Activated CD4-positive, alpha-beta T cell treated with anti-CD3 and anti-CD28 coated beads, Interleukin-2, Interleukin-4, amounts not matched to agents 100 ng/mL and 50 ng/mL, durations not matched to agents 16 hours and 8 hours (primary cell): ENCODE results near the gene ANGPTL5.
A peak's percentile ranks its signal among the peaks of the same experiment; 100 is the strongest.
"Not testable (repeated sequence)": the region's sequence is repeated elsewhere in the genome, so short reads cannot be mapped to it uniquely, and the experiment has no call there.

Source experiments
- DNase-seq: peaks from one replicate; pipeline ENCODE4 v3.0.0-alpha.2; 2020; ENCODE audit warnings: low spot score

Gene ANGPTL5

DNA sequence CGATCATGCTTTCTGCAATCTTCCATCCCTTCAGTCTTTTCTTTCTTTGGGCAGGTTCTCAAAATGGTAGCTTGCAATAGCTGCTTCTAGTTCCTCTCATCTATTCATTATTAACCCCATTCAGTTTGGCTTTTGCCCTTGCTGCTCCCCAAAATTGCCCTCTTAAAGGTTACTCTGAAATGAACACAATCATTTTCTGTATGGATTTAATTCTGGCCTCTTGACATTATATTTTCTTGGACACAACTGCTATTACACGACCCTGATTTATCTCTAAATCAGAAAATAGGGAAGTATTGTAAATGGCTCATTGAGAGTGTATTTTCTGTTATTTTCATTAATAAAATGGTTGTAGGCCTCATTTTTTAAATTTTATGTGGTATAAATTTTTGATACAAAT, at the start of gene ANGPTL5:
Gene ANGPTL5, minus strand, starts transcription at position 101 of the 400 bp plus-strand sequence. CDS start 8,613 bp downstream, outside the sequence.
- DNase-seq = no peak

DNA sequence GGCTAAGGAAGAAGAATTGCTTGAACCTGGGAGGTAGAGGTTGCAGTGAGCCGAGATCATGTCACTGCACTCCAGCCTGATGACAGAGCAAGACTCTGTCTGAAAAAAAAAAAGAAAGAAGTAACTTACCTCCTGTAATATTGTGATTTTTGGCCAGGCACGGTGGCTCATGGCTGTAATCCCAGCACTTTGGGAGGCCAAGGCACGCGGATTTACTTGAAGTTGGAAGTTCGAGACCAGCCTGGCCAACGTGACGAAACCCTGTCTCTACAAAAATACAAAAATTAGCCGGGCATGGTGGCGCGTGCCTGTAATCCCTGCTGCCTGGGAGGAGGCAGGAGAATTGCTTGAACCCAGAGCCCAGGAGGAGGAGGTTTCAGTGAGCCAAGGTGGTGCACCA, 47.9 kb upstream of the ANGPTL5 start:
- DNase-seq = not testable (repeated sequence)

DNA sequence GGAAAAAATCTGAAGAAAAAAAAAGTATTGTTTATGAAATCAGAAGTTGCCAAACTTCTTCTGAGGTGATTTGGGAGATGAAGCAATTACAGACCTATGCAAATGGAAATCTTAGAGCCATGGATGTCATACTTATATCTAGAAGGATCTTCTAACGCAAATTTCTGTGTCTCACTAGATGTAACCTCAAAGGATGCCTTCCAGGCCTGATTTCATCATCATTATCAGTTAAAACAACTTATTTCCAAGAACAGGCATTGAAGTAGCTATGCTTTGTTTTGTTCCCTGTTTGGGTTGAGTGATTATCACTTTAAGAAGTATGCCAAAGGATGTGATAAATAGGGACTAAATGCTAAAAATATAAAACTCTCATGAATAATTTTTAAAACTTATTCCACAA, 43.9 kb upstream of the ANGPTL5 start:
- DNase-seq = no peak

DNA sequence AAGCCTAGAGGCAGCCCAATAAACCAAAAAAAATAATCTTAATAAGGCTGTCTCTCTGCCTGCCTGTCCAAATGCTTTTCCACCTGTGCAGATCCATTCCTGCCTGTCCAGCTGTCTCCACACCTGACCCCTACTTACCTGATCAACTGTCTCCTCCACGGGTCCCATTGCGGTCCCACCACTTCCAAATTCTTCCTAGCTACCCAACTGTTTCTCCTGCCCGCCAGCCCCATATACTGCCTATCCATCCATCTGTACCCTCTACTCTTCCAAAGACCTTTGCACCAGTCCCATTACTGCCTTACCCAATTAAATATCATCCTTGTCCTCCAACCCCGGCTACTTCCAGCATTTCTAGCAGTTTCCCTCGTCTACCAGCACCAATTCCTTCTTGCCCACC, 39.4 kb upstream of the ANGPTL5 start:
- no peak for DNase-seq

DNA sequence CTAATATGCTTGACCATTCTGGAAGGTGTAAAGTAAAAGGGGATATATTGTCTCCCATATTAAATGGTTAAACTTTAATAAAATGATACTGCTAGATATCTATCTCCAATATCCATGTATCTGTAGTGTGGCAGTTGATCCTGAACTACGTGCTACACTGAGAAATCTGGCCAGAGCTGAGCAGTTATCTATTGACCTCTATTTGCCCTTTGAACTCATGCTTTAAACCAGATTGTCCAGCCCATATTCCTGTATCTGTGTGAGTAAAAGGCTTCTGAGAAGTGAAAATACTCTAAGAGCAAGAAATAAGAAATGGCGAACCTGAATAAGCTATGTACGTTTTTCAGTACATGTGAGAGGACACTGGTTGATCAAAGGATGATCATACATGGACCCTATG, 39.0 kb upstream of the ANGPTL5 start:
- DNase-seq = no peak

DNA sequence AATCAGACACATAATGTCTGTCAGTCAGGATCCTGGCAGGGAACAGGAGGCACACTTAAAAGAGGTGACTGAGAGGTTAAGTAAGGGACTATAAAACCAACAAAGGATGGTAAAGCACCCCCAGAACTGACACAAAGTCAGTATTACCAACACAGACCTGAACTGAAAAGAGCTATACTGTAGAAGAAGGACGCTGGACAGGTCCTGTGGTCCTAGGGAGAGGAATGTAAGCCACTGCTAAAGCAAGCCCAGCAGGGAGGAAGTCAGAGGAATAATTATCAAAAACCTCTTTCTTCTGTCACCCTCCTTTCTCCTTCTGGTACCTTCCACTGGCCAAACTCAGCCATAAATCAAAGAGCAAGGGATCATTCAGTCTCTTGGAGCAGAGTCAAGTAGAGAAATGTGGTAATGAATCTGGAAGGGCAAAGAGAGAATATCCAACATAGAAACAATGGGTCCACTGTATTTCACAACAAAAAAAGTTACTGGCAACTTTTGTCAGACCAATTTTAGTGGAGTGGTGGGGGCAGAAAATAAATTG, 33.4 kb upstream of the ANGPTL5 start:
- DNase-seq = no peak

DNA sequence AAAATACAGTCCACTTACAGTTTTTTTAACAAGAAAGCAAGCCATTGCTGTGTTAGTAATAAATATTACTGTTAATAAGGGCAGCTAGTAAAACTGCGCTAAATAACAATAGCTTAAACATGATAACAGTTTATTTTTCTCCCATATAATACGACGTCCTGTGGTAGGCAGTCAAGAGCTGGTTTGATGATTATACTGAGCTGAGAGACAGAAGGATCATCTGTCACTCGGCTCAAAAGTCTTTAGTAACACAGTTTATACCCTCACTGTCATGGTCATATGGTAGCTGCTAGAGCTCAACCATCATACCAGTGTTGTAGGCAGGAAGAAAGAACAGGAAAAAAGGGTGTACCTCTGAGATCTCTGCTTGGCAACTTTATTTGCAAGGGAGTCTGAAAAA, 29.1 kb upstream of the ANGPTL5 start:
- DNase-seq = no peak

DNA sequence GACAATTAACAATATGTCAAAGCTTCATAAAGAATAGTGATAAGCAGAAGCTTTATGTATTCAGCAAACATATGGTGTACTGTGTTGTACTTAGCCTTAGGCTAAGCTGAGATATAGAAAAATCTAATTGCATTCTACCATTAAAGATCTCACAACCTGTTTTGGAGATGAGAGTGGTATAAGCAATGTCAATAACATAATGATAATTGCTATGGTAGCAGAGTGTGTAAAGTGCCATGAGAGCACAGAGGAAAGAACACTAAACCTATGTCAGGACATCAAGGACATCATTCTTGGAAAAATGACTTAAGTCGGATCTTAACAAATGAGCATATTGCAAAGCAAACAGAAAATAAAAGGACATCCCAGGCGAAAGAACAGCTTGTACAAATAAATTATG, 28.6 kb upstream of the ANGPTL5 start:
- no peak for DNase-seq

DNA sequence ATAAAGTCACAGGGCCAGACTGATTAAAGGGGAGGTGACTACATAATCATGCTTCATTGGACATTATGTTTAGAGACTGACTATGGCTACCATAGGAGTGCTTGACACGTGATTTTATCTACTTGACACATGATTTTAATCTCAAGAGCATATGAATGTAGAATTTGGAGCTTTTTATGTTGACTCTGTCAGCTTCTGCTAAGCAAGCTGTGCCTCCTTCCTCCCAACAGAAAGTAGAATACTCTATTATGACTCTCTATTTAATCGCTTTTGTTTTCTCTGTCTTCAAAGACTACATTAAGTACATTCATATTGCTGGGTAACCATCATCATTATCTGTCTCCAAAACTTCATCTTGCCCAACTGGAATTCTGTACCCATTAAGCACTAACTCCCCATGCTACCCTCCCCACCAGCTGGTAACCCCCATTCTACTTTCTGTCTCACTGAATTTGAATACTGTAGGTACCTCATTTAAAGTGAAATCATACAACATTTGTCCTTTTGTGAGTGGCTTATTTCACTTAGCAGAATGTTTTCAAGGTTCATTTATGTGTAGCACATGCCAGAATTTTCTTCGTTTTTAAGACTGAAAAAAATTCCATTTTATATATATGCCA, 24.7 kb upstream of the ANGPTL5 start:
- no peak for DNase-seq

DNA sequence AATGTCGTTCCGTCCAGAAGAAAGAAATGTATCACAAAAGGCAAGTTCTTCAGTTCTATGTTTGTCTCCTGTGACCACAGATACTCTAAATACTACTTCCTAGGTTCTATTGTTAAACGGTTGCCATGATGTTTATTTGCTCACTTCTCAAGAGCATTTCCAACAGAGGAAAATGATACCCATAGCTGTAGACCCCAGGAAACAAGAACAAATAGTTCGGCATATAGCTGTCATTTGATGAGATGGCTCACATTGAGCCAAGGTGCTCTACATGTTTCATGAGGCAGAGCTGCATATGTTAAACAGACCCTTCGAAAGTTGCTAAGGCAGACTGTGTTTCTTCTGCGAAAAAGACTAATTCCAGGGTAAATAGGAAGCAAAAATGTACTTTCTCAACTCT, 15.4 kb upstream of the ANGPTL5 start:
- DNase-seq = no peak

DNA sequence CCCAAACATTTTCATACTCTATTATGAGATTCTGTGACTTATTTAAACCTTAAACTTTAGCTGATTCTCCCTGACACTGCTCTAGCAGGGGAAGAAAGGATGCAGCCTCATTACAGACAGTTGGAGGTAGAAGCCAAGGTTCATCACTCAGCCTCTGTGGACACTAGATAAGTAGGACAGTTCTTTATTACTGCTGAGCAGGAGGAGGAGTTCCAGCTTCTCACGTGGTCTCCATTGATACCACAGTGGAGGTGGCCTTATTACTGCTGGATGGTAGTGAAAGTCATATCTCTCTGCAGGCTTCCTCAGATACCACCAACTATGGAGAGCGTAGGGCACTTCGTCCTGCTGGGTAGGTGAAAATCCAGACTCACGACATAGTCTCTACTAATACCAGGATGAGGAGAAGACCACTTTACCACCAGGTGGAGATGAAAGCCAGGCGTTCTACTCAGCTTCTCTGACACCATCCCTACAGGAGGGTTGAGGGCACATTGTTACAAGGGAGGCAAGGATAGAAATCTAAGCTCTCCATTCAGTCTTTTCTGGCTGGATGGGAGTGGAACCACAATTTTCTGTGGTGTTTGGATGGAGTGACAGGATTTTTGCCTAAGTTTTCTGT, 13.1 kb upstream of the ANGPTL5 start:
- no peak for DNase-seq

DNA sequence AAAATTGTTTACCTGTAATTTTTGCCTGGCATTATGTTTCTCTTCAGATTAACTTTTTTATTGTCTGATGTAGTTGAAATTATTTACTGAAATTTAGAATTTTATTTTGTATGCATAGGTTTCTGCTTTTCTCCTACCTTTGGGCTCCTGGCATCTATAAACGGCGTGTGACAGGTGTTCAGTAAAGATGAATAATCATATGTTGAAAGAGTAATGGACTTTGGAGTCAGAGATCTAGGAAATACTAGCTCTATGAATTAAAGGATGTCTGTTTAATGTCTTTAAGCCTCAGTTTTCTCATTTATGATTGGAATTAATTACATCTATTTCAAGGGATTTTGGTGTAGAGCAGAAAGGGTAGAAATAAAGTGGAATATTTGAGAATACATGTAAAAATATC, 7.2 kb upstream of the ANGPTL5 start:
- no peak for DNase-seq

DNA sequence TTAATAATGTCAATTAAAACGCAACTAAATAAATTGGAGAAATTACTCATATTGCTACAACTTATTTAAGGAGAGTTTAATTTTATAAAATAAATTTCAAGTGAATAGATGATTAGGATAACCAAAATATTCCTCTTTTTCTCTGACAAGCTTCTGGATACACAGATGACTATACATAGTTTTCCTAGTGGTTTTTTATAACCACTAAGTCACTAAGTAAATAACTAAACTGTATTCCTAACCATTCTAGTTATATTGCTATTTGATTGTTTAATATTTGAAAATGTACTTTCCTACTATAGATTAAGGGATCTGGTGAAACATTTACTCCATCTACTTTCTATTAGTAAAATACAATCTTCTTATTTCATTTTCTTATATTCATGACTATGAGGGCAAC, 4.7 kb upstream of the ANGPTL5 start:
- DNase-seq = no peak

DNA sequence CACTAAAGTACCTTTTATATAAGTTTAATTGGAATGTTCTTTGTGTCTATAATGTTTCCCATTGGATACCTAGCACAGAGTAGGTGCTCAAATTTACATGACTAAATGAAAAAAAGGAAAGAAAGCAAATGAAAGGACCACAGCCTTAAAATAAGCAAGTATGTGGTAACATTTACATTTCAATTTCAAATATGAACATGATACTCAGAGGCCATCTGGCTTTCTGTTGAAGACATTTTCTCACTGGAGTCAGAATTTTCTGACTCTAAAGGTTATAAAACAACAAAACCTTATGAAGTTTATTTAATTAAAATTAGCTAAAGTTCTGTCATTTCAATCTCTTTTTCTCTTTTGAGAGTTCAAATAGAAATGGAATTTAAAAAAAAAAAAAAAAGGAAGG, 904 bp upstream of the ANGPTL5 start:
- no peak for DNase-seq

DNA sequence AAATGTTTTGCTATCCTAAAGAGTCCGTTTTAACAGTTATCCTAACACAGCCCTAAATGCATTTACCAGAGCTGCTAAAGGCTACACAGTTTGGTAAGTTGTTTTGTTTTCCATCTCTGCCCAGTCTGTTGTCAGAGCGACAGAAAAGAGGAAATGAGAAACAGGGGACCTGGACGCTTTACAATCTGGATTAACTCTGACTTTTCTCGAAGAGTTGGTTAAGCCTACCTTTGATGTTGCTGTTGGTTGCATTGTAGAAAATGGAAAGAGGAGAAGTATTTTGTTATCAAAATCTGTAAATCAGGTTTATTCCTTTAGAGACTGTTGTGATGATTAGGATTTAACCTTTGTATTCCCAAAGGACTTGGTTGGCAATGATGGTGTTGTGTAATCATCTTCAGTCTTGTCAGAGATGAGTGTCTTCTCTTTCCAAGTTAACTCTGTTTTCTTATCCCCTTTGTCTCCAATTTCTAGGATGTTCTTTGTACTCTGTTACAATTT, 481 bp downstream of the ANGPTL5 start:
- no peak for DNase-seq

DNA sequence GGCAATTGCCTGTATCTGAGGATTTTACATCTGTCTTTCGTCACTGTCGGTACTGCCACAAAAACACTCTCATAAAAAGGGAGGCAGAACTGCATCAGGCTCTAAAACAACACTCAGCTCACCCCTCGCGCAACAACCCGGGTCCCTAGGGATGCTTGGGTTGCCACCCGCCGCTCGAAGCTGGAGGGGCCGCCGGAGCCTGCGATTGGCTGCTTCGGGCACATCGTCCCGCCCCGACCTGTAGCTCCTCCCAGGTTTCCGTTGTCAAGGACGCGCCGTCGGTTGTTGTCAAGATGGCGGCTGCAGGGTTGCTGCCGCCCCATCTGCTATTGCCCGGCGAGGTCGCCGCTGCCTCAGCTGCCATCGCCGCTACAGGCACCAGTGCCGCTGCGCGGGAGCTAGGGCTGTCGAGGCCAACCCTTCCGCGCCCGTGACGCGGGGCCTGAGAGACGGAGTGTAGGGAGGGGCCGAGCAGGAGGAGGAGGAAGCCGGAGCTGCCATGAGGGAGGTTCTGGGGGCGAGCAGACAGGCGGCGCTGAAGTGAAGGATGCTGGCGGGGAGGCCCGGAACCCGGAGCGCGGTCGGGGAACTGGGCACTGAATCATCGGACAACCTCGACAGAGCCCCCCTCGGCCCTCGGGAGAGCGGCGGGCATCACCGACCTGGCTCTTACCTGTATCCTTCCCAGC, 1.4 kb downstream of the ANGPTL5 start, which contains the start of gene CEP126:
Gene CEP126, plus strand, starts transcription at position 273 of the 689 bp plus-strand sequence. Its CDS starts 275 bp downstream, at position 548.
- DNase-seq = peak; percentile 94

DNA sequence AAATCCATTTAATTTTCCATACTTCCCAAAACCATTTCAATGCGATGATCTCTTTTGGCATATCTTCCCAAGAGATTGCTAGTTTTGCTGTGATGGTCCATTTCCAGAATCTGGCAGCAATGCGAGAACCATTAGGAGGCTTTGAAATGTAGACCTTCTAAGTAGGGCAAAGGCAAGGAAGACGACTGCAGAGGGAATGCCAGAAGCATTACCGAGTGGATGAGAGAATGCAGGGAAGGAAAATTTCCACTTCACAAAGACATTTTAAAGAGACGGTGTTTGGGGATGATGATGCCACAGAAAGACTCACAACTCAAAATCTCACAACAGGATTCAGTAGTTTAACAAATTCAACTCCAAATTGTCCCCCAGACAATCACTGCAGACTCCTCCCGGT, 2.0 kb downstream of the ANGPTL5 start:
- no peak for DNase-seq

DNA sequence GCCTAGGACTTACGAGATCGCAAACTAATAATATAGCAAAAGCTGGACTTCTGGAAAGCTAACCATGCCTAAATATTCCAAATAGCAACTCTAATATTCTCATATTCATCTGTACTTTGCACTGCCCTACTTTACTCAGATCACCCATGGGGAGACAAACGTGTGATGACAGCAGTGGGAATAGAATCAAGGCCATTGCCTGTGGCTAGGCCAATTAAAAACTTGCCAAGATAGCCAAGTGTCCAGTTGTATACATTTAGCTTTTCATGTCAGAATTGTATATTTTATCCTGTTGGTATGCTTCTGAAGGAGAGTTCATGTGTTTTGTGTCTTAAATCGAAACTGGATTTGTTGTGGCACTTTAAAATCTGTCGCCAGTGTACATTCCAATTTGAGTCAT, 2.7 kb downstream of the ANGPTL5 start:
- no peak for DNase-seq

DNA sequence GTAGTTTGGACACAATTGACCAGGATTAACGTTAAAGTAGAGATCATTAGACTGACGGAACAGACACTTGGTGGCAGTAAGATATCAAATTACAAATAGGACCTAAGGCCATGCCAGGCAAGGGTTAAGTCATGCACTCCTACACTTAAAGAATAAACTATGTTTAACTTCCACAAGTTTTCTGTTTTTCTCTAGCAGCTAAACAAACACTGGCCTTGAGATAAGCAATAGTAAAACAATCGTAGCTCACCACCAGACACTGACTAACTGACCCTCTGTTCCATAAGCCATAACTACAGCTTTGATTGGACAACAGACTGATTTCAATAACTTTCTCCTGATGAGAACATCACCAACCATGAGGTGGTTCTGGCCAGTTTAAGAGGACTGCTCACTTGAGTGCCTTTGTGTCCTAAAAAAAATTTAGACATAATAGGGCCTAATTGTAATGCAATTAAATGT, 3.5 kb downstream of the ANGPTL5 start:
- no peak for DNase-seq

DNA sequence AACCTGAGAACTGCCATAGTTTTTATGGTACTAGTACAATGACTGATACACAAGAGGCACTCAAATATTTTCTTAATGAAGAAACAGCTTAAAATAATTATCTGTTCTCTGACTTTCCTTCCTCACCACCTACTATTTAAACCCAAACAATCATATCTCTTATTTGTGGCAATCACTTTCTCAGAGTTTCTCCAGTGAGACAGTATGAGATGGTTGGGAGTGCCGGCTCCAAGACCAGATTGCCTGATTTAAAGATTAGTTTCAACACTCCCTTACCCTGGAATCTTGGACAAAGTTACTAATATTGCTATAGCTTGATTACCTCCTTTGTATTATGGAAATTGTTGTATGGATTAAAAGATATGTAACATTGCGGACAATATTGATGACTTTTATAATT, 7.2 kb downstream of the ANGPTL5 start:
- no peak for DNase-seq

DNA sequence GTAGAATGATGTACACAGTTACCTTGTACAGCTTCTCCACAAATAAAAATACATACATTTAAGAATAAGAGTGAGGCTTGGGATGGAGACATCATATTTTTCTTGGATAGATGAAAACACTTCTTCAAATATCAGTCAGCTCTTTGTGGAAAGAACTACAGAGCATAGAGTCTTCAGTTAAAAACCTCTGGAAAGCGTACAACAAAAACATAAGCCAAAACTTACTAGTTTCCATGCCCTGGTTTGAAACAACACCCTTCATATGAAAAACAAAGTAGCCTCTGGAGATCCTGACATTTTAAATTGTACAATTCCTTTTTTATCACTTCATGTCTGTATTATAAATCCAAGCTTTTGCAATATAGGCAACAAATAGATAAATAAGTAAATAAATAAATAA, 8.5 kb downstream of the ANGPTL5 start:
- no peak for DNase-seq

DNA sequence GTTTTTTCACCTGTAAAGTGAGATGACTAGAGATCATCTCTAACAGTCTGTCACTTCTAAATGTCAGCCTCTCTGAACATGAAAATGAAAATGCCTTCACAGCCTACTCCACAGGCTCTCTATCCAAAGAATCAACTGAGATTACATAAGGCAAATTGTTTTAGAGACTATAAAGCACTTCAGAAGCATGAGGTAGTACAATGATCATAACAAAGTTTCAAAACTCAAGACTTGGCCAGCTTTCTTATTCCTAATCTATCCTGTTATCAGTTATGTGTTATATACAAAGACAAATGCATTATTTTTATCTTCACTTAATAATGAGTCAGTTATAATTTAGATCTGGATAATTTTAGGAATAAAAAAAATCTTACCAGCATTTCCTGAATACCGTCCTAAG, 21.8 kb downstream of the ANGPTL5 start:
- no peak for DNase-seq

DNA sequence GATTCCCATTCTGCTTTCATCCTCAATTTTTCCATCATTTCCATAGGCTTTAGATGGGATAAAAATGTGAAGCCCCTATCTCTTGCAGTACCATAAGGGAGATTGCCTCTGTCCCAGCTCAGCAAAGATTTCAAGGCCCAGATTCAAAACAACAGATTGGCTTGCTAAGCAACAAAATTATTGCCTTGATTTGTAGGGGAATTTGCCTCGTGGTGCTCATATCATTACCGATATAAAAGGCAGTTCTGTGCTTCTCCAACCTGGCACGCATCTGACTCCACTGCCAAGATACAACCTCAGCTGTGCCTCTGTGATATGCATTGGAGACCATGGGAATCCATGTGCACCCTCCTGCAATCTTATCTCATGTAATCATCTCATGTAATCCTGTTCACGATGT, 26.6 kb downstream of the ANGPTL5 start:
- no peak for DNase-seq
